HG03354 (cell line): Measurements from ENCODE around the gene MTMR6.

Experiments used
- ATAC-seq: cut with Tn5 transposase; IDR thresholded peaks from one replicate; pipeline ENCODE4 v1.9.1; 2021; ENCODE audit warnings: mild to moderate bottlenecking; ENCODE audit not compliant: unreplicated experiment, poor library complexity, severe bottlenecking

Gene MTMR6

DNA sequence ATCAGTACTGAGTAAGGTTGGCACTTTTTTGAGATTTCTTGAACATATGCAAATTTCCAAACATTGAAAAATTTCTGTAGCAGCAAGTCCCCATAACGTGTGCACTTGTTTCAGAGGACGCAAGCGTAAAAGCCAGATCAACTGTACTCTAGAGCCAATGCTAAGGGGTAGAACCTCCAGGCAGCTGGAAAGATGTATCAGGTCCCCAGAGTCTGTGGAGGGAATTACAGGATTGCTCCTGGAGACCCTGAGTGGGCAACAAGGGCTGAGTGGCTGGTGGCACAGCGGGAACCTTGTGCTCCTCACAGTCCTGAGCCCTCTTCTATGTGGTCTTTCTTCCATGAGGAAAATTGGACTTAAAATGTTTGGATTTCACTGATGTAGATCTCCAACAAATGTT, 61.3 kb downstream of the MTMR6 start:
- no peak for ATAC-seq

DNA sequence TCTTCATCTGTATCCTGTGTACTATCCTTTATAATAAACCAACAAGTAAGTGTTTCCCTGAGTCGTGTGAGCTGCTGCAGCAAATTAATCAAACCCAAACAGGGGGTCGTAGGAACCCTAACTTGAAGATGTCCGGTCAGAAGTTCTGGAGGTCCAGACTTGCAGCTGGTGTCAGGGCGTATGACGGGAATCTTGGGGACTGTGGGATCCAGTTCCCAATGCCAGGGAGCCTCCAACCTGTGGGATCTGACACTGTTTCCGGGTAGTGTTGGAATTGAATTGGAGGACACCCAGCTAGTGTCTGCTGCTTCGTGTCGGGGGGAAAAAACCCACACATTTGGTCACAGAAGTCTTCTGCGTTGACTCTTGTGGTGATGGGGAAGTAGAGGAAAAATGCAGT, 63.1 kb downstream of the MTMR6 start:
- no peak for ATAC-seq

DNA sequence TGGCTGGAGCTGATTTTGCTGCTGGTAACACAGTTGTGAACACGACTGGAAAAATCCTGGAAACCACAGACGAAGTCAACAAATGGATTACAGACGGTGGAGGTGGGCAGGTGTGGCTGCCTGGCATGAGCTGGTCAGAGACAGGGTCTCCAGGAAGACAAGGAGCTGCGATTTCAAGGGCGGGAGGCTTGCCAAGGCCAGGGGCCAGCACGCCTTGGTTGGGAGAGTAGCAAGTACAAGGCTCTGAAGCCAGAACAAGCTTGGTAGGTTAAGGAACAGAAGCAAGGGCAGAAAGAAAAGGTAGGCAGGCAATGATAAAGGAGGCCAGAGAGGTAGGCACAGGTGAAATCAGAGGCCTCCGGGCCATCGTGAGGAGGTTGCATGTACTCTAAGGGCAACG, 64.5 kb downstream of the MTMR6 start:
- no peak for ATAC-seq

DNA sequence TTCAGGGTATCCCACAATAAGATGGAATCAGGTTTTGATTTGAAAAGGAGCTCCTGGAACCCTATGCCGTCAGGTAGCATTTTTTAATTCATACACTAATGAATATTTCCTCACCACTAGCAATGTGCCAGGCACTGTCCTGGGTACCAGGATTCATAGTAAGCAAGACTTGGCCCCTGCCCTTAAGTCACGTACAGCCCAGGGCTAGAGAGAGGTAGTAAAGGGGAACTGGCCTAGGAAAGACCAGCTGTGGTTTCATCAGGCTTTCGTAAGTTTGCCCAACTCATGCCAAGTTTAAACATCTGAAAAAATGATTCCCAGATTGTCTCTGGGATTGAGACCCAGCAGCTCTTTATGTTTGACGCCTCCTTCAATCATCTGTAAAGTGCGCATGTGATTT, 69.3 kb downstream of the MTMR6 start:
- no peak for ATAC-seq

DNA sequence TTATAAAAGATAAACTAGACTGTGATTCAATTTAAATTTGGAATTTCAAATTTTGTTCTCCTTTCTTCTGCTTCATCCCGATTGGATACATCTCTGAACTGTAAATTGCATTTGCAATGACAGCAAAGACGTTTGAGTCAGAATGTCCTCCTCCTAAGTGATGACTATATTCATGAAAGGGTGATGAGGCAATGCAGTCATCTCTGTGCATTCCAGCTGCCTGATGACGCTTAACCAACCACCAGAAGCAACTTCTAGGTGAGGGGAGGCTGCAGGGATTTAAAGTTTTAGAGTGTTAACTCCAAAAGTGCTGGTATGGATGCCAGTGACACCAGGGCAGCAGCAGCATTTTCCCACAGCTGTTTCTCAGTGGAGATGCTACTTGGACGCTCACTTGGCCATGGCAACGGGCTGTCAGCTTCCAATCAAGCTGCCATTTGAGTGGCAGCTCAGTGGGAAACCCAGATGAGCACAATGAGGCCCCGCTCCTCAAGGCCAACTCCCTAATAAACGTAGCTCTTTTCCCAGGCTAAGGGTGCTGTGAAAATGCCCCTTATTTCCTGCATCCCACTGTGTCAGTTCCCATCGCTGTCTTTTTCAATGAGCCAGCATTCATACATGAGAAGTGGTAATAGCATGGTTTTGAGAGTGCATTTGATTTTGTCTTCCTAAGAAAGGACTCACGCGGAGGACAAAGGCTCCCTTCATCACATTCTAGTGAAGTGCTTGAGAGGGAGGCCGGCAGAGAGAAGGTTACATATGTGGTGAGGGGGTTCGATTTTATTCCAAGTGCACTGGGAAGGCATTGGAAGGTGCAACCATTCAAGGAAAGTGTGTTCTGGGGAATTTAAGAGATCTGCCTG, 70.0 kb downstream of the MTMR6 start:
- ATAC-seq, result no peak

DNA sequence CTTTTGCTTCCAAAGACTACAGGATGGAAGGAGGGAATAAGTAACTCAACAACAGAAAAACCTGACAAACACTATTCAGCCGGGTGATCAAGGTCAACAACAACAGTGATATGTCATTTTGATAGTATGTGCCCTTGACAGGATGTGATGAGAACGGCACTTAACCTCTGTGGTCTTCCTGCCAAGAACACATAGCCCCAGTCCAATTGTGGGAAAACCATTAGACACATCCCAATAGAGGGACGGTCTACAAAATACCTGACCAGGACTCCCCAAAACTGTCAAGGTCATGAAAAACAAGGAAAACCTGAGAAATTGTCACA, 72.1 kb downstream of the MTMR6 start:
- ATAC-seq, result no peak

DNA sequence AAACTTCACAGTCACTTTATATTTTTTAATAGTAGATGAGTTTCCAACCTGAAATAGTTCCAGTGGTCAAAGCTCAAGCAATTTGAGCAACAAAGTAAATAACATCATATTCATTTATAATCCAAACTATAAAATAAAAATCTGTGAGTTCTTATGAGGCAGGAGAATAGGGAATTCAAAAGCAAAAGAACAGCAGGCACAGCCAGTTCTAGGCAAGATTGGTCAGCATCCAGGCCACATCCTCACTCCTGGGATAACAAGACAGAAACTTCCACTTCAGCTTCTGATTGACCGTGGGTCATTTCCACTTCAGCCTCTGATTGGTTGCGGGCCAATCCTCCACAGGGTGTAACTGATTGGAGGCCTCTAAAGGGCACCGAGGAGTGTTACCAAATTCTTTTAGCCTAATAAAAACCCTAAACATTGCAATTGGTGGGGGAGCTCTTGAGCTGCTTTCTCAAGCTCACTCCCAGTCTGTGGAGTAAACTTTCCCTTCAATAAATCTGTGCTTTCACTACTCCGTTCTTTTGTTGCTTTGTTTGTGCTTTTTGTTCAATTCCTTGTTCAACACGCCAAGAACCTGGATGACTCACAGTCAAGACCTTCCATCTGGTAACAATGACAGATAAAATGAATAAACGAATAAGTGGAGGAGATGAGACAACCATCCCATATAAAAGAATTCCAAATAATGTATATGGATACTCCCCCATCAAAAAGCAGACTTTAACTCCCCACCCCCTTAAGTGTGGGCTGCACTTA, 72.6 kb downstream of the MTMR6 start:
- no peak for ATAC-seq

DNA sequence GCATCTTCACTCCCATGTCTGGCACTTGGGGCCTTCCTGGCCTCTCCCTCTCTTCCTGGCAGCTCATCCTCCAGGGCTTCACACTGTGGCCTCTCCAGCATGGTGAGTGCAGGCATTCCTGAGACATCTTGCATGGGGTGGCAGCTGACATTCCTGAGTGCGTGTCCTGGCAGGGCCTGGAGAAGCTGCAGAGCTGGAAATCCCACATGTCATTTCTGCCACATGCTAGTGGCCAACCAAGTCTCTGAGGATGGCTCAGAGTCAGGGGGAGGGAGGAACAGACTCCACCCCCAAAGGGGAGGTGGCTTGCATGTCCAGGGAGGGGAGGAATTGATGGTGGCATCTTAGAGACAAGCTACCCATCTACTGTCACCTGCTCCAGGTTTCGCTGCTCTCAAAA, 73.6 kb downstream of the MTMR6 start:
- no peak for ATAC-seq

DNA sequence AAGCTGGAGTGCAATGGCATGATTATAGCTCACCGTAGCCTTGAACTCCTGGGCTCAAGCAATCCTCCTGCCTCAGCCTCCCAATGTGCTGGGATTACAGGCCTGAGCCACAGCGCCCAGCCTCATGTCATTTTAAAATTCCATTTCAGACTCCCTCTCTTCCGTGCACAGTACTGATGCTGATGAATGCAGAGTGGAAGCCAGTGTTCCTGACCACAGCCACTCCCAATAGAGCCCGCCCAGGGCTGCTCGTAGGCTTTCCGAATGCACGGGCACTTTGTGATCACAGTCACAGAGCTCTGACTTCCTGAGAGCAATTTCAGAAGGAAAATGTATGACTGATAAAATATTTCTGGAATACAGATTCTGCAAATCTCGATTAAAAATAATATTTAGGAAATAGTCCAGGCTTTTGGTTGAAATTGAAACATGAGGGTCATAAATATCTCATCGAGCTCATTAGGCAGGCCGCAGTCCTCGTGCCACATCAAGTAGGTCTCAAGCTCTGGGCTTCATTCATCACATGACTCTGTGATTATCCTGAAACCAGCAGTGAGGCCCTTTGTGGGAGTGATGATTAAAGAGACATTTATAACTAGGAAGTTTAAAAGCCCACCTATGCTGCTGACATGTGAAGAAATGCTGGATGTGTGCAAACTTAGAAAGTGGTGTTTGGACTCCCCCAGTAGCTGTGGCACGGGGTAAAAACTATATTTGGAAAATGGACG, 76.3 kb downstream of the MTMR6 start:
- no peak for ATAC-seq

DNA sequence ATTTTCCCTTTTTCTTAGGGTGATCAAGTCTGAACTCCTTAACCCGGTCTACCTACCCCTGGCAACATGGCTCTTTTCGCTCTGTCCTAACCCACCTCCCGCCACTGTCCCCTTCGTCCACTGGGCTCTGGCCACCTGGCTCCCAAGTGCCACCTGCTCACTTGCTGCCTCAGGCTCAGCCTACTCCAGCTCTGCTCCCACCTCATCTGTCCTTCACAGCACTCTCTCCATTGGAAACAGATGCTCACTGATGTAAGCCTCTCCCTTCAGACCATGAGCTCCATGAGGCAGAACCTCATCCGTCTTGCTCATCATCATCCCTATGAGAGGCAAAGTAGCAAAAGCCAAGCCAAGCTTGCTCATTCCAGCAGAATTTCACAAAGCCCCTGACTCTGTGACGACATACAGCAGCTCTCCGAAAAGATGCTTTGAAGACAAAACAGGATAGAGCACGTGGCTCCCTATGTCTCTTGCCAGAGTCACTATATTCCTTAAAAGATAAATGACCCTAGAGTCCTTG, 79.9 kb downstream of the MTMR6 start:
- ATAC-seq, result no peak

DNA sequence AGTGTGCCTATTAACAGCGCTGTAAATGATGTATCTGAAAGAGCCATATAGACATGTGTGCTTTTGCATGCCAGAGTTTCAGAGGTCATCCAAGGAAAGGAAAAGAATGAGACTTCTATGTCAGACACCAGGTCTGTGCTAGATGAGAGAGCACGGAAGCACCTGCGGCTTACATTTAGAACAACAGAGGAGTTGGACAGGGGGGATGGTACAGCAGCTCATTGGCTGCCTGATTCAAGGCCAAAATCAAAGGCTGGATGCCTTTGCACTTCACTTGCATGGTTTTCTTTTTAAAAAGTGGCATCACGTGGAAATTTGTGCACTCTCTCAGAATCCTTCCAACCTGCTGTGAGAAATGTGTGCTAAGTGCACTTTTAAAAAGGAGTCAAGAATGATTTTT, 82.4 kb downstream of the MTMR6 start:
- ATAC-seq, result no peak

DNA sequence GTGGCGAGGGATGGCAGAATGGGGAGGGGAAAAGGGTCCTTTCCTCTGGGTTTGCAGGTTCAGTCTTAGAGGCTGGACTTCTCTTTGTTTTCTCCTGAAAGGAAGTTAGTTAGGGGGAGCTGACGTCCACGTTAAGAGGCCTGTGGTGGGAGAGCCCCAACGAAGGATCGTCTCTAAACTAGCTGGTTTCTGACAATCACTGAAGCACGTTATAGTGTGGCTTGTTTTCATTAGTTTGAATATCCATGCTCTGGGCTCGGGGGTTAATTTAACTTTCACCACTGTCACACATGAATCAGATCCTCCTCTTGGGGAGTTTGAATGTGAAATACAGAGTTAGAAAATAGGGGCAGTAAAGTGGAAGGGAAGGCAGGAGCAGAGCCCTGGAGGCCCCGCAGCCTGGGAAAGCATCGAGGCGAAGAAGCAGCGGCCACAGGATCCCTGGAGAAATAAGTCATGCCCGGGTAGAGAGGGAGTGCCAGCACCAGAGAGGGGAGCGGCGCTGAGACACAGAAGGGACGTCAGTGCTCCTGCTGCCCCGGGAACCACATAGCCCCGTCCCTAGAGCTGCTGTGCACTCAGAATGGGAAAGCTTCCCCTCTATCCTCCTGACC, 84.1 kb downstream of the MTMR6 start:
- ATAC-seq, result no peak

DNA sequence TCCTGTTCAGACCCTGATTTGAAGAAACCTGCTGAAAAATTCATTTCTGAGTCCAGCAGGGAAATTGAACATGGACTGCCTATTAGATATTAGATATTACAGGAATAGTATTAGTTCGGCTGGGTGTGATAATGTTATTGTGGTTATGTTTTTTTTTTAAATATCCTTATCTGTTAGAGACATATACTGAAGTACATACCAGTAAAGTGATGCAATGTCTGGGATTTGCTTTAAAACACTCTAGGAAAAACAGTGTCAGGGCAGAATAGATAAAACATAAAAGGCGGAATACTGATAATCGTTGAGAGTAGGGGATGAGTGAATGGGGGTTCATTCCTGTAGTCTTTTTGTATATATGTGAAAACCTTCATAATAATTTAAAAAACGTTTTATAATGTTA, 86.5 kb downstream of the MTMR6 start:
- no peak for ATAC-seq

DNA sequence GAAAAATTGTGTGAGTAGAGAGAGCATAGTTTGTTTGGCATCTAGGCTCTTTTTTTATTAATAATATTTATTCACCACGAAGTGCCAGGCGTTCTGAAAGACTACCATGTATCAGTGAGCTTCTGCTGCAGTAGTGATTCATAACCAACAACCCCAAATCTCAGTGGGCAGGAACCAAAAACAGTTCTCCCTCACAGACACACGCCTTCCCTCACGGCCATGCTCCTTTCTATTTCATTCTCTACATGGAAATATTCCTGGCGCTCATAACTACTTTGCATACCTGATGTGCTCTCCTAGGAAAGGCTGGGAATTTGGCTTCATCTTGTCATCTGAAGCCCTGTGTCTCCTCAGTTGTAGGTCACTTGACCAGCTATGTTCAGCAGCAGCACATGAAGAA, 88.6 kb downstream of the MTMR6 start:
- ATAC-seq, result no peak

DNA sequence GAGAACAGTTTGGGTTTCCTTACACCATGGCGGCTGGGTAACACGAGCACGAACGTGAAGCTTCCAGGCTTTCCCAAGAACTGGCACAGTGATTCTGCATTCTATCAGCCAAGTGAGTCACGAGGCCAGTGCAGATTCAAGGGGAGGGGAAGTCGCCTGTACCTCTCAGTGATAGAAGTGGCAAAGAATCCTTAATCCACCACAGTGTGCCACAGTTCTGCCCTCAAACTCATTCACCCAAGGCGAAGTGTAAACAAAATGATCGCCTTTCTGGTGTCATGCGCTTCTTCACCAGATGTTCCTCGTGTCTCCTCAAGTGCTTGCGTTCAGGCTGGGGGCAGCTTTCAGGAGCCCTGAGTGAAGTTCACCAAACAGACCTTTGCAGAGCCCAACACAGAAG, 90.3 kb downstream of the MTMR6 start:
- ATAC-seq, result no peak
